GM19193 (cell line): Measurements from ENCODE around the gene DVL3.

Source experiments
- POLR2A ChIP-seq: IDR thresholded peaks from 4 replicates; pipeline ENCODE4 v1.6.1; 2011; ENCODE audit not compliant: insufficient read depth, insufficient read length; ENCODE audit errors: extremely low read depth

Gene DVL3

GRCh38 chr3:184148076-184148475 lies 7.1 kb upstream of the DVL3 start:
- TF ChIP-seq POLR2A, result no peak

- no peak for TF ChIP-seq POLR2A
These were observed 6.1 kb upstream of the DVL3 start for GRCh38 chr3:184149123-184149522.

- TF ChIP-seq POLR2A, result no peak
These were observed 706 bp downstream of the DVL3 start for GRCh38 chr3:184155644-184156521.

GRCh38 chr3:184156522-184156955 lies 1.4 kb downstream of the DVL3 start:
- no peak for TF ChIP-seq POLR2A

GRCh38 chr3:184157206-184157605 lies 2.0 kb downstream of the DVL3 start:
- TF ChIP-seq POLR2A, result no peak

GRCh38 chr3:184158404-184158803 lies 3.2 kb downstream of the DVL3 start:
- TF ChIP-seq POLR2A, result no peak

- no peak for TF ChIP-seq POLR2A
These were observed 5.3 kb downstream of the DVL3 start for GRCh38 chr3:184160456-184160855.

- TF ChIP-seq POLR2A, result no peak
These were observed 9.6 kb downstream of the DVL3 start for GRCh38 chr3:184164648-184165330.

GRCh38 chr3:184165543-184165942 lies 10.4 kb downstream of the DVL3 start:
- no peak for TF ChIP-seq POLR2A

- TF ChIP-seq POLR2A, result no peak
These were observed 11.5 kb downstream of the DVL3 start for GRCh38 chr3:184166671-184167070.

- no peak for TF ChIP-seq POLR2A
These were observed 12.6 kb downstream of the DVL3 start for GRCh38 chr3:184167786-184168185.

- TF ChIP-seq POLR2A, result no peak
These were observed 13.4 kb downstream of the DVL3 start for GRCh38 chr3:184168363-184169120.

GRCh38 chr3:184169896-184170875 lies 15.0 kb downstream of the DVL3 start:
- no peak for TF ChIP-seq POLR2A

- no peak for TF ChIP-seq POLR2A
These were observed 16.4 kb downstream of the DVL3 start for GRCh38 chr3:184171562-184171961.
